ENCODE data around the gene NOP9.

DNA sequence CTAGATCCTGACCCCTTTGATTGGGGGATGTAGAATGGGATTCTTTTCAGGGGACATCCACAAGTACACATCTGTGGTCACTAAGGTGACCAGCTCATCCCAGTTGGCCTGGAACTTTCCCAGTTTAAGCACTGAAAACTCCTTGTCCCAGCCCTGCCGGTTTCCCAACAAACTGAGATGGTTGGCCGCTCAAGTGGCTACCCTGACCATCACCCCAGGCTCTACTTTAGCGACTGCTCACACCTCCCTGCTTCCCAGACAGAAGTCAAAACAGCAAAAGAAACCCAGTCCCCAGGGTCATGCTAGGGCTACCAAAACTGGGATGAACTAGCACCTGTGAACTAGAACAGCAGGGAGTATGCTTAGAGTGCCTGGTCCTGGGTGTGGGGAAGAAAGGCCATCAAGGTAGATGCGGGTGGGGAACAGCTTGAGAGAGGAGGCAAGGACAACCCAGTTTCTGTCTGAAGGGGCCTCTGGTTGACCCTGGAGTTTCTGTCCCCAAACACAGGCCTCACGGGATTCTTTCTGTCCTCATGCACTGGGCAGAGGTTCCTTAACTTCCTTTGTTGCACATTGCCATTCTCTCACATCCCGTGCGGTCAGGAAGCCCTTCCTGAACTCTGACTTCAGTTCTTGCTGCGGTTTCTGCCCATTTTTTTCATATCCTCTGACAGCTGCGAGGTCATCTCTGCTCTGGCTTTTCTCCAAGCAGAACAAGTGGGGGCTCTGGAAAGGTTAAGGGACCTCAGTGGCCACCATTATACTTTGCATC is 13.3 kb downstream of the NOP9 start:
- TF ChIP-seq POLR2AphosphoS5 (IDR thresholded peaks at IDR 0.05) (no peak), POLR2A (IDR thresholded peaks at IDR 0.05) (no peak)
- TF ChIP-seq, protein P1, sequence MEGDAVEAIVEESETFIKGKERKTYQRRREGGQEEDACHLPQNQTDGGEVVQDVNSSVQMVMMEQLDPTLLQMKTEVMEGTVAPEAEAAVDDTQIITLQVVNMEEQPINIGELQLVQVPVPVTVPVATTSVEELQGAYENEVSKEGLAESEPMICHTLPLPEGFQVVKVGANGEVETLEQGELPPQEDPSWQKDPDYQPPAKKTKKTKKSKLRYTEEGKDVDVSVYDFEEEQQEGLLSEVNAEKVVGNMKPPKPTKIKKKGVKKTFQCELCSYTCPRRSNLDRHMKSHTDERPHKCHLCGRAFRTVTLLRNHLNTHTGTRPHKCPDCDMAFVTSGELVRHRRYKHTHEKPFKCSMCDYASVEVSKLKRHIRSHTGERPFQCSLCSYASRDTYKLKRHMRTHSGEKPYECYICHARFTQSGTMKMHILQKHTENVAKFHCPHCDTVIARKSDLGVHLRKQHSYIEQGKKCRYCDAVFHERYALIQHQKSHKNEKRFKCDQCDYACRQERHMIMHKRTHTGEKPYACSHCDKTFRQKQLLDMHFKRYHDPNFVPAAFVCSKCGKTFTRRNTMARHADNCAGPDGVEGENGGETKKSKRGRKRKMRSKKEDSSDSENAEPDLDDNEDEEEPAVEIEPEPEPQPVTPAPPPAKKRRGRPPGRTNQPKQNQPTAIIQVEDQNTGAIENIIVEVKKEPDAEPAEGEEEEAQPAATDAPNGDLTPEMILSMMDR (IDR thresholded peaks at IDR 0.05): no peak
